Activated T-cell treated with anti-CD3 and anti-CD28 coated beads, Interleukin-2, amount 50 U/mL, for 72 hours (primary cell): ENCODE results near the gene HMCN1. TPM values are rescaled to one million over a fixed set of nuclear protein-coding genes. Genes with fewer than 3 reads are reported as not detected.
A peak's percentile ranks its signal among the peaks of the same experiment; 100 is the strongest.

Experiments used
- ATAC-seq, 2 donors: fragments of 150-1000 bp; cut with Tn5 transposase; replicated peaks in 1 of 2; 2 replicates each; pipeline ENCODE4 v1.10.0; 2021; ENCODE audit warnings: moderate library complexity in 2 of 2, mild to moderate bottlenecking in 1 of 2
- DNase-seq, 2 donors: peaks; one replicate each; pipeline ENCODE4 v3.0.0; 2021 to 2022; ENCODE audit warnings: mixed read lengths in 1 of 2
- H3K27ac Mint-ChIP-seq: one replicate; pipeline ENCODE4 v1.8.0; 2022; ENCODE audit warnings: mild to moderate bottlenecking, moderate library complexity, mixed read lengths
- H3K27me3 Mint-ChIP-seq: one replicate; pipeline ENCODE4 v1.8.0; 2022; ENCODE audit warnings: low read depth, mixed read lengths
- H3K36me3 Mint-ChIP-seq, 2 donors: one replicate each; pipeline ENCODE4 v1.8.0; 2022; ENCODE audit warnings: mixed read lengths in 2 of 2, mild to moderate bottlenecking in 1 of 2; ENCODE audit not compliant: insufficient read depth in 2 of 2
- H3K4me1 Mint-ChIP-seq: one replicate; pipeline ENCODE4 v1.8.0; 2022; ENCODE audit warnings: low read depth, mixed read lengths
- H3K4me3 Mint-ChIP-seq, 2 donors: one replicate each; pipeline ENCODE4 v1.8.0; 2022; ENCODE audit warnings: mild to moderate bottlenecking in 2 of 2, mixed read lengths in 2 of 2, moderate library complexity in 2 of 2
- H3K9me3 Mint-ChIP-seq, 2 donors: one replicate each; pipeline ENCODE4 v1.8.0; 2022; ENCODE audit warnings: mixed read lengths in 2 of 2
- total RNA-seq, 2 donors: library from RNA; stranded (reverse); gene quantifications; one replicate each; pipeline ENCODE4 v1.2.3, GENCODE V29; 2022

Gene HMCN1
- total RNA-seq, 2 donors from 2014 or later = 0.05 to 0.12 TPM

- Mint-ChIP-seq H3K36me3 (peaks cover 0 to 3% of the 10 kb centered on the region in 2 donors), H3K9me3 (peaks cover 3 to 10% of the 10 kb centered on the region in 2 donors), H3K4me1 (no peaks in the 10 kb centered on the region), H3K4me3 (no peak overlapping the region), H3K27me3 (no peaks in the 10 kb centered on the region), H3K27ac (no peak overlapping the region)
- no peak for ATAC-seq
- DNase-seq = no peak
These were observed 293.4 kb downstream of the HMCN1 start for GRCh38 chr1:186027621-186028020.

- H3K27ac Mint-ChIP-seq = no peak overlapping the region
- no peaks in the 10 kb centered on the region for H3K27me3 Mint-ChIP-seq
- H3K36me3 Mint-ChIP-seq = peaks cover 0 to 3% of the 10 kb centered on the region in 2 donors
- no peaks in the 10 kb centered on the region for H3K4me1 Mint-ChIP-seq
- H3K4me3 Mint-ChIP-seq = no peak overlapping the region
- DNase-seq (no peak), ATAC-seq (no peak)
- H3K9me3 Mint-ChIP-seq = peaks cover 5 to 10% of the 10 kb centered on the region in 2 donors
These were observed 296.3 kb downstream of the HMCN1 start for GRCh38 chr1:186030453-186030852.

- ATAC-seq (no peak), DNase-seq (no peak)
- Mint-ChIP-seq H3K4me3 (no peak overlapping the region), H3K27me3 (no peaks in the 10 kb centered on the region), H3K36me3 (peaks cover 0 to 3% of the 10 kb centered on the region in 2 donors), H3K4me1 (no peaks in the 10 kb centered on the region), H3K27ac (peak overlapping the region; percentile 16), H3K9me3 (peaks cover 7 to 13% of the 10 kb centered on the region in 2 donors)
These were observed 299.7 kb downstream of the HMCN1 start for GRCh38 chr1:186033847-186034271.

- Mint-ChIP-seq H3K27me3 (no peaks in the 10 kb centered on the region), H3K36me3 (no peaks in the 10 kb centered on the region), H3K9me3 (no peaks in the 10 kb centered on the region), H3K4me1 (no peaks in the 10 kb centered on the region), H3K4me3 (no peak overlapping the region), H3K27ac (no peak overlapping the region)
- DNase-seq = no peak
- no peak for ATAC-seq
These were observed 308.0 kb downstream of the HMCN1 start for GRCh38 chr1:186042230-186042629.

GRCh38 chr1:186043296-186043695, 309.1 kb downstream of the HMCN1 start:
- ATAC-seq = no peak
- H3K4me3 Mint-ChIP-seq = no peak overlapping the region
- H3K27ac Mint-ChIP-seq = no peak overlapping the region
- H3K4me1 Mint-ChIP-seq = no peaks in the 10 kb centered on the region
- no peaks in the 10 kb centered on the region for H3K27me3 Mint-ChIP-seq
- H3K9me3 Mint-ChIP-seq = no peaks in the 10 kb centered on the region
- DNase-seq = no peak
- H3K36me3 Mint-ChIP-seq = no peaks in the 10 kb centered on the region

GRCh38 chr1:186044079-186044685, 310.0 kb downstream of the HMCN1 start:
- Mint-ChIP-seq H3K9me3 (no peaks in the 10 kb centered on the region), H3K27ac (no peak overlapping the region), H3K27me3 (no peaks in the 10 kb centered on the region), H3K4me3 (no peak overlapping the region), H3K36me3 (no peaks in the 10 kb centered on the region), H3K4me1 (no peaks in the 10 kb centered on the region)
- no peak for DNase-seq
- no peak for ATAC-seq

- no peak for DNase-seq
- no peak overlapping the region for H3K4me3 Mint-ChIP-seq
- no peaks in the 10 kb centered on the region for H3K36me3 Mint-ChIP-seq
- H3K27me3 Mint-ChIP-seq = no peaks in the 10 kb centered on the region
- no peak for ATAC-seq
- no peaks in the 10 kb centered on the region for H3K9me3 Mint-ChIP-seq
- H3K27ac Mint-ChIP-seq = no peak overlapping the region
- H3K4me1 Mint-ChIP-seq = no peaks in the 10 kb centered on the region
These were observed 312.4 kb downstream of the HMCN1 start for GRCh38 chr1:186046437-186047211.

- Mint-ChIP-seq H3K9me3 (no peaks in the 10 kb centered on the region), H3K4me1 (no peaks in the 10 kb centered on the region), H3K27ac (no peak overlapping the region), H3K36me3 (no peaks in the 10 kb centered on the region), H3K4me3 (peak overlapping the region in 1 of 2 donors; percentile 10), H3K27me3 (no peaks in the 10 kb centered on the region)
- ATAC-seq = peak; percentile 63 to 89
- DNase-seq = no peak
These were observed 316.2 kb downstream of the HMCN1 start for GRCh38 chr1:186050360-186050759.

- Mint-ChIP-seq H3K27ac (no peak overlapping the region), H3K4me1 (no peaks in the 10 kb centered on the region), H3K9me3 (no peaks in the 10 kb centered on the region), H3K36me3 (no peaks in the 10 kb centered on the region), H3K27me3 (no peaks in the 10 kb centered on the region), H3K4me3 (no peak overlapping the region)
- ATAC-seq = no peak
- DNase-seq = no peak
These were observed 319.8 kb downstream of the HMCN1 start for GRCh38 chr1:186054003-186054402.

- no peaks in the 10 kb centered on the region for H3K9me3 Mint-ChIP-seq
- H3K4me3 Mint-ChIP-seq = no peak overlapping the region
- DNase-seq = no peak
- H3K27me3 Mint-ChIP-seq = no peaks in the 10 kb centered on the region
- ATAC-seq = no peak
- H3K27ac Mint-ChIP-seq = no peak overlapping the region
- no peaks in the 10 kb centered on the region for H3K4me1 Mint-ChIP-seq
- H3K36me3 Mint-ChIP-seq = no peaks in the 10 kb centered on the region
These were observed 320.7 kb downstream of the HMCN1 start for GRCh38 chr1:186054932-186055331.

GRCh38 chr1:186055846-186056245, 321.7 kb downstream of the HMCN1 start:
- ATAC-seq (no peak), DNase-seq (no peak)
- no peaks in the 10 kb centered on the region for H3K27me3 Mint-ChIP-seq
- no peaks in the 10 kb centered on the region for H3K9me3 Mint-ChIP-seq
- no peaks in the 10 kb centered on the region for H3K36me3 Mint-ChIP-seq
- H3K4me1 Mint-ChIP-seq = no peaks in the 10 kb centered on the region
- H3K4me3 Mint-ChIP-seq = no peak overlapping the region
- H3K27ac Mint-ChIP-seq = no peak overlapping the region

GRCh38 chr1:186057086-186057485, 322.9 kb downstream of the HMCN1 start:
- H3K4me1 Mint-ChIP-seq = no peaks in the 10 kb centered on the region
- DNase-seq (no peak), ATAC-seq (no peak)
- no peak overlapping the region for H3K27ac Mint-ChIP-seq
- H3K36me3 Mint-ChIP-seq = no peaks in the 10 kb centered on the region
- H3K9me3 Mint-ChIP-seq = no peaks in the 10 kb centered on the region
- no peaks in the 10 kb centered on the region for H3K27me3 Mint-ChIP-seq
- H3K4me3 Mint-ChIP-seq = no peak overlapping the region

GRCh38 chr1:186059311-186059710, 325.1 kb downstream of the HMCN1 start:
- Mint-ChIP-seq H3K4me1 (no peaks in the 10 kb centered on the region), H3K36me3 (no peaks in the 10 kb centered on the region), H3K27me3 (no peaks in the 10 kb centered on the region), H3K4me3 (no peak overlapping the region), H3K9me3 (no peaks in the 10 kb centered on the region), H3K27ac (no peak overlapping the region)
- ATAC-seq (no peak), DNase-seq (no peak)

GRCh38 chr1:186059752-186060151, 325.6 kb downstream of the HMCN1 start:
- Mint-ChIP-seq H3K4me1 (no peaks in the 10 kb centered on the region), H3K9me3 (no peaks in the 10 kb centered on the region)
- ATAC-seq = no peak

More at GRCh38 chr1:186059752-186060151, 325.6 kb downstream of the HMCN1 start:
- H3K27ac Mint-ChIP-seq = no peak overlapping the region
- no peak for DNase-seq
- no peaks in the 10 kb centered on the region for H3K27me3 Mint-ChIP-seq
- no peak overlapping the region for H3K4me3 Mint-ChIP-seq
- no peaks in the 10 kb centered on the region for H3K36me3 Mint-ChIP-seq
